DMS153 (cell line): ENCODE measurements around the gene PAIP2B.
"Not testable (repeated sequence)": the region's sequence is repeated elsewhere in the genome, so short reads cannot be mapped to it uniquely, and the experiment has no call there.

Source experiments
- DNase-seq: peaks from one replicate; lab custom pipeline; 2025; lab: John Stamatoyannopoulos, UW

Gene PAIP2B, protein sequence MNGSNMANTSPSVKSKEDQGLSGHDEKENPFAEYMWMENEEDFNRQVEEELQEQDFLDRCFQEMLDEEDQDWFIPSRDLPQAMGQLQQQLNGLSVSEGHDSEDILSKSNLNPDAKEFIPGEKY

GRCh38 chr2:71226965-71227560 is at the start of gene PAIP2B:
PAIP2B (minus strand) TSS chr2:71227103; CDS start chr2:71202589, 24,514 bp downstream.
- peak; percentile 100 for DNase-seq

- no peak for DNase-seq
These were observed 49.0 kb upstream of the PAIP2B start for GRCh38 chr2:71275939-71276310.

DNA sequence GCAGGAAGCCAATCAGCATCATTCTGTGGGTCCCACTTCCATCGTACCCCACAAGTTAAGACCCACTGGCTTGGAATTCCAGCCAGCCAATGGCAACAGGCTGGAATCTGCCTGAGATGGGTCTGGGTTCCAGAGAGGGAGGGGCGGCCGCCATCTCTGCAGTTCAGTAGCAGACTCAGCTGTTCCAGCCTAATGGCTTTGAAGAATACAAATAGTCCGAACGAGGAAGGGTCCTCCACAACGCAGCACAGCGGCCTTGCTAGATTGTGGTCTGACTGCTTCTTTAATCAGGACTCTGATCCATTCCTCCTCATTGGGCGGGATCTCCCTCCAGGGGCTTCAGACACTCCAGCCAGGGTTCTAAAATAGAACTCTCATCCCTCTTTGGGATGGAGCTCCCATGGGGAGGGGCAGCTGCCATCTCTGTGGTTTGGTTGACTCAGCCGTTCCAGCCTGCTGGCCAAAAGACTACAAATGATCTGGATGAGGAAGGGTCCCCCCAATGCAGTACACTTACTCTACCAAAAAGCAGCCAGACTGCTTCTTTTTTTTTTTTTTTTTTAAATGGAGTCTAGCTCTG is 42.7 kb upstream of the PAIP2B start:
- DNase-seq = no peak

- no peak for DNase-seq
These were observed 36.5 kb upstream of the PAIP2B start for GRCh38 chr2:71263386-71263785.

DNA sequence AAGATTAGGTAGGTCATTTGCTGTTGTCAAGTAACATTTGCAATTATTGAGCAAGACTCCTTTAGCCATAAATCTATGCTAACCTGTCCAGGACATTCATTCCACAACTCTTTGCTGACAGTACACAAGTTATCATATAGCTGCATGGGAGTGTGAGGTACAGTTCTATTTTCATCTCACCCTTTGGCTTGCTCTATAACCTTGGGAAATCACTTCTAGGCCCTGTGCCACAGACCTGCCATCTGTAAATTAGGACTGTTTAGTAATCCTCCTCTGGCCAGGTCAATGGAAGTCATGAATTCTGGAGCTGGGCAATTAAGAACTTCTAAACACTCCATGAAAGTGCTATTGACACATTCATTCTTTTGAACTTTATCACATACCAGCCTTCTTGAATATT is 34.6 kb upstream of the PAIP2B start:
- DNase-seq = no peak

GRCh38 chr2:71256421-71256820 is 29.5 kb upstream of the PAIP2B start:
- no peak for DNase-seq

- DNase-seq = no peak
These were observed 27.9 kb upstream of the PAIP2B start for GRCh38 chr2:71254776-71255175.

DNA sequence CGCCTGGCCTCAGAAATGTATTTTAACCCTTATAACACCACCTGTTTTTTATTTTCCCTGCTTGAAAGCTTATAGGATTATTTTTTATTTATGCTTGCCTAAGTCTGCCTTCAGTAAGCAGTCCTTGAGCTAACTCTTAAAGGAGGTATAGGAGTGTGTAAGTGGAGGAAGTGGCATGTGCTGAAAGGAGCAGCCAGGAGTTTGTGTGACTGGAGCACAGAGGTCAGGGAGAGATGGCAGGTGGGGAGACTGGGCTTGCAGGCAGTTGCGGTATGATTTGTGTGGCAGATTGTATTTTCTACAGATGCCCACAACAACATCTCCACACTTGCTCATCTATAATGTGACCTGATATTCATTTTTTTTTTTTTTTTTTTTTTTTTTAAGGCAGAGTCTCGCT is 27.2 kb upstream of the PAIP2B start:
- no peak for DNase-seq

DNA sequence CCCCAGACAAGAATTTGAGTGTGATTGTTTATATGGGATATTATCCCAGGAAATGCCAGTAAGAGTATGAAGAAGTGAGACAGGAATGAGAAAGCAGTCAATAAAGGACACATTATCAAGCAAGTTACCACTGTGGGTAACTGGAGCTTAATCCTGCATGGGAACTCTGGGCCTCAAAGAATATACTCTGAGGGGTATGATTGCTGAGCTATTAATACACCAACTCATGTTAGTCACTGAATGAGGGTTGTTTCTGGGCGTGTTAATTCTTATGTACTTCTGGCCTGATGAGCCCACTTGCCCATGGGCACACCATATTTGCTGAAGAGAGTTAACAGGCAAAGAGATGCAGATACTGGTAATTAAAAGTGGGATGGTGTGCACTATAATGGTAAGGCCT is 26.6 kb upstream of the PAIP2B start:
- no peak for DNase-seq

- no peak for DNase-seq
These were observed 26.0 kb upstream of the PAIP2B start for GRCh38 chr2:71252862-71253261.

DNA sequence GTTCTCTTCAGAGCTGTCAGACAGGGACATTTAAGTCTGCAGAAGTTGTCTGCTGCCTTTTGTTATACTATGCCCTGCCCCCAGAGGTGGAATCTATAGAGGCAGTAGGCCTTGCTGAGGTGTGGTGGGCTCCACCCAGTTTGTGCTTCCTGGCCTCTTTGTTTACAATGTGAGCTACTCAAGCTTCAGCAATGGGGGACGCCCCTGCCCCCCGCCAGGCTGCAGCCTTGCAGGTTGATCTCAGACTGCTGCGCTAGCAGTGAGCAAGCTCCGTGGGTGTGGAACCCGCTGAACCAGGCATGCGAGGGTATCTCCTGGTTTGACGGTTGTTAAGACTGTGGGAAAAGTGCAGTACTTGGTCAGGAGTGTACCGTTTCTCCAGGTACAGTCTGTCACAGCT is 24.0 kb upstream of the PAIP2B start:
- DNase-seq = no peak

- DNase-seq = no peak
These were observed 17.4 kb upstream of the PAIP2B start for GRCh38 chr2:71244302-71244660.

DNA sequence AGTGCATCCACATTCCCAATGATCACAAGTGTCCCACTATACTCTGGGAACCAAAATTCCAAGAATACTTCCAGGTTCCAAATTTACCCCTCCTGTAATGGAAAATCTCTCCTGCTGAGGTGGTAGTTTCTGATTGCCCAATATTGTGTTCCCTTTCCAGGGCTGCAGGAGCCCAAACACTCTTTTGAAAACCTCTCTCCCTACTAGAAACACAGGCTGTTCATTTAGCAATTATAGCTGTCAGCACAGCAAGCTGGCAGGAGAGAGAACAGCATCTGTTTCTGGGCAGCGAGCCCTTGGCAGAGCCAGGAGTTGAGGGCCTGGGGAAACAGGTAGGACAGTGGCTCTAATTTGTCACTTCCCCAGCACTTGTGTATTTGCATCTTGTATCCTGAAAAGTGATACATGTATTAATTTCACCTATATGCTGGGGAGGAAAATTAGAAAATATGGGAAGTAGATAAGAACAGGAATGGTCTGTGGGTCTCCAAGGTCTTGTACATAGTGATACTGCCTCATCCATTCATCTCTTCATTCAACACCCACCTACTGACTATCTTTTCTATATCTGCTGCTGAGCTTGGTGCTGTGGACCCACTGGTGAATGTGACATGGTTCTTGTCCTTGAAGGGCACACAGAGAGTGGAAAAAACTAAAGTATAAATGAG is 16.9 kb upstream of the PAIP2B start:
- DNase-seq = no peak

GRCh38 chr2:71240794-71241193 is 13.9 kb upstream of the PAIP2B start:
- no peak for DNase-seq

DNA sequence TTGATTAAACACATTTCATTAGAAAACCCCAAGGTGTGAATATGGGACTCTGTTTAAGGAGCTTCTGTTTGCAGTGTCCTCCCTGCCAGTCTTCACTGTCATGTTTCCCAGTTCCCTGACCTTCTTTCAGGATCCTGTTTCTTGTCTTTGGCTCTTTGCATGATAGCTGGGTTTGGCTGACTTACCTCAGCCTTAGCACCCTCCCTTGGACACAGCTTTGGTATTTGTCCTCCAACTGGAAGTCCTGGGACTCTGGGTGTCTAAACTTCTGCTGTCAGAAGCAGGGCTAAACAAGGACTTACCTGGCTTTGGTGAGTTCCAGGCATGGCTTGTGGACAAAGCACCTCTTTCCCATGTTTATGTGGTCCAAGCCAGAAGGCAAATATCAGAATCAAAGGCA is 11.2 kb upstream of the PAIP2B start:
- no peak for DNase-seq

DNA sequence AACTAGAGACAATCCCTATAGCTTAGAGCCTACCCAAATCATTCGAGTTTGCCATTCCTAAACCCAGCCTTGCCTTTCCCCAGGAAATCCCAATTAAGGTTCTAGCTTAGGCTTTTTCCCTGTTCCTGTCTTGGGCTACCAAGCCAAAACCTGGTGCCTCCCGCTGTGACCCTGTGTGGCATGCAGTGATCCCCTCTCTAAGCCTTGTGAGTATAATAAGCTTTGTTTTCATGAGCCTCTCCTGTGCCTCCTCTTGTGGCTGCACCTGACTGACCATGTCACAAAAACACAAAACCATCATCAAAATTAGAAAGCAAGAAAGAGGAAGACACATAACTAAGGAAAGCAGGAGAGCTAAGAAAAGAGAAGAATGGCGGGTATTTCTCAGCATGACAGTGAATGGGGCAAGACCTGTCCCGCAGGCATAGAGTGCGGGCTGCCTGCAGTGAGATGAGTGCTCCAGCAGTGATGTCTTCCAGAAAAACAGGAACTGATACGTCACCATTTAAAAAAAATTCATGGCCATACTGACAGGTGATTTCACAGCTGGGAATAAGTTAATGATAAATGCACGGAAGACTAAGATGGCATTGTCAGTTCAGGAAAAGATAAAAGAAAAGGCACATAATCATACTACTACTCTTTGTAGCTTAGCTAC is 9.2 kb upstream of the PAIP2B start:
- no peak for DNase-seq

GRCh38 chr2:71233072-71233471 is 6.2 kb upstream of the PAIP2B start:
- DNase-seq = not testable (repeated sequence)

GRCh38 chr2:71226096-71226964 is 573 bp downstream of the PAIP2B start:
- no peak for DNase-seq

- DNase-seq = no peak
These were observed 2.0 kb downstream of the PAIP2B start for GRCh38 chr2:71224935-71225334.

DNA sequence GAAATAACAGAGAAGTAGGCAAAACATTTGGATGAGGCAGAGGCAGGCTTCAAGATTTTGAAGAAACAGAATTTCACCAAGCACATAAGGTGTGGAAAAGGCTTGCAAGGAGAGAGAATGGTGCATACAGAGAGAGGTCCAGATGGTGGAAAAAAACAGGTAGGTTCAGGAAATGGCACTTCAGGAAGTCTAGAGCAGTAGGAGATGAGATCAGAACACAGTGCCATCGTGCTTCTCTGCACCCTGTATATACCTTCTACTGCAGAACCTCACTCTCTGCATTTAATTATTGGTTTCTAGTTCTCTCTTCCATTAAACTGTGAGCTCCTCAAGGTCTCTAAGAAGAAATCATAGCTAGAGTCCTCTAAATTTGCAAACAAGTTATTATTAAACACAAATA is 2.4 kb downstream of the PAIP2B start:
- no peak for DNase-seq

GRCh38 chr2:71223767-71224333 is 3.1 kb downstream of the PAIP2B start:
- DNase-seq = peak; percentile 32

DNA sequence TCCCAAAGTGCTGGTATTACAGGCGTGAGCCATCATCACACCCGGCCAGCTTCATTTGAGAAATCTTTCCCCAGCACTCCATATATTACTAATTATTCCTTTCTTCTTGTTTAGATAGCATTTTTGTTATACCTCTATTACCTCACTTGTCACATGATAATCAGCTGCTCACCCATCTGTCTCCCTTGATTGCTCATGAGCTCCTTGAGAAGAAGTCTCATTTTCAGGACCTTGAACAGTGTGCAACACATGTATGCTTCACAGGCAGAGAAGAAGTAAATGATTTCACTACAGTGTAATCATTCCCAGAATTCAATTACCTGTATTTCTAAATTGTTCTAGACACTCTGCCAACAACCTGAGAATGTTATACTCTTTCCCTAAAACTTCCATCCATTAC is 6.2 kb downstream of the PAIP2B start:
- DNase-seq = no peak
